GM18498 (cell line): ENCODE data around the gene CES2.
"Not testable (repeated sequence)": the region's sequence is repeated elsewhere in the genome, so short reads cannot be mapped to it uniquely, and the experiment has no call there.

Source experiments
- ATAC-seq: cut with Tn5 transposase; IDR thresholded peaks from one replicate; pipeline ENCODE4 v1.9.1; 2021; ENCODE audit warnings: mild to moderate bottlenecking, moderate library complexity; ENCODE audit not compliant: unreplicated experiment

Gene CES2

GRCh38 chr16:66935314-66936011, at the start of gene CES2:
Gene CES2, plus strand, starts transcription at chr16:66935516. Its CDS starts 120 bp downstream, at chr16:66935636.
- no peak for ATAC-seq

DNA sequence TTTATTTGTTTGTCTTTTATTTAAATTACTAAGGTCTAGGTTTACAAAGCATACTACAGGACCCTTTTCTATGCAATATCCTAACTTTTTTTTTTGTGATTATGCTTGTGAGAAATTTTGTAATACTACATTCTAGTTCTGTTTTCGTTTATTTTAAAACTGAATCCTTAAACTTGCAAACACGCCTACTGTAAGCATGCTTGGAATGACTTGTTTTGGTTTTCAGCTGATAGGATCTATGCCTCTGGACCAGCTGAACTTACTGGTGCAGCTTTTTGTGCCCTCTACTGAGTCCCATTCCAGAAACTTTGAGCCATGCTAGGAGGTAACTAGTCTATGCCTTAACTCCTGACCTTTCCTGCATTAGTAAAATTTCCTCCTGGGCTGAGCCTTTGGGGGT, 49.0 kb upstream of the CES2 start:
- ATAC-seq, result no peak

GRCh38 chr16:66886914-66887313, 48.4 kb upstream of the CES2 start:
- no peak for ATAC-seq

GRCh38 chr16:66888647-66889615, 46.4 kb upstream of the CES2 start:
- ATAC-seq, result no peak

- ATAC-seq, result no peak
Observed at GRCh38 chr16:66889622-66890021, 45.7 kb upstream of the CES2 start.

- no peak for ATAC-seq
Observed at GRCh38 chr16:66890799-66891198, 44.5 kb upstream of the CES2 start.

DNA sequence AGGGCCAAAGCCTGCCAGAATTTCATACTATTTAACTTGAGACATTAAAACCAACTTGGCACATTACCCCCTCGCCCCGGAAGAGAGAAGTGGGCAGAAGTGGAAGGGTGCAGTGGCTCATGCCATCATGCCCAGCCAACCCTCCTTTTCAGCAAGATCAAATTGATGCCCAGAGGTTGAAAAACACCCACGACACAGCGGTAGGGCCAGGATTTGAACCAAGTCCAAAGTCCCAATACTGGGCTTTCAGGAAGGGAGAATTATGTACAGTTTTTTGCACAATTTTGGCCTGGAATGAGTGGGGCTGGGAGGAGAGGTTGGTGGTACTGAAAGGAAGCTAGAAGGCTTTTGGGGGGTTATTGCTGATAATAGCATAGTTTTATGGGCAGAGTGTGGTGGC, 44.0 kb upstream of the CES2 start:
- ATAC-seq, result no peak

DNA sequence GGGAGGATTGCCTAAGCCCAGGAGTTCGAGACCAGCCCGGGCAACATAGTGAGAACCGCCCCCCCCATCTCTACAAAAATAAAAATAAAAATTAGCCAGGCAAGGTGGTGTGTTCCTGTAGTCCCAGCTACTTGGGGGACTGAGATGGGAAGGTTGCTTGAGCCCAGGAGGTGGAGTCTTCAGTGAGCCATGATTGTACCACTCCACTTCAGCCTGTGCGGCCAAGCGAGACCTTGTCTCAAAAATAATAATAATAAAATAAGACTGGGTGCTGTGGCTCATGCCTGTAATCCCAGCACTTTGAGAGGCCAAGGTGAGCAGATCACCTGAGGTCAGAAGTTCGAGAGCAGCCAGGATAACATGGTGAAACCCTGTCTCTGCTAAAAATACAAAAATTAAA, 43.5 kb upstream of the CES2 start:
- no peak for ATAC-seq

- ATAC-seq, result no peak
Observed at GRCh38 chr16:66894055-66894454, 41.3 kb upstream of the CES2 start.

DNA sequence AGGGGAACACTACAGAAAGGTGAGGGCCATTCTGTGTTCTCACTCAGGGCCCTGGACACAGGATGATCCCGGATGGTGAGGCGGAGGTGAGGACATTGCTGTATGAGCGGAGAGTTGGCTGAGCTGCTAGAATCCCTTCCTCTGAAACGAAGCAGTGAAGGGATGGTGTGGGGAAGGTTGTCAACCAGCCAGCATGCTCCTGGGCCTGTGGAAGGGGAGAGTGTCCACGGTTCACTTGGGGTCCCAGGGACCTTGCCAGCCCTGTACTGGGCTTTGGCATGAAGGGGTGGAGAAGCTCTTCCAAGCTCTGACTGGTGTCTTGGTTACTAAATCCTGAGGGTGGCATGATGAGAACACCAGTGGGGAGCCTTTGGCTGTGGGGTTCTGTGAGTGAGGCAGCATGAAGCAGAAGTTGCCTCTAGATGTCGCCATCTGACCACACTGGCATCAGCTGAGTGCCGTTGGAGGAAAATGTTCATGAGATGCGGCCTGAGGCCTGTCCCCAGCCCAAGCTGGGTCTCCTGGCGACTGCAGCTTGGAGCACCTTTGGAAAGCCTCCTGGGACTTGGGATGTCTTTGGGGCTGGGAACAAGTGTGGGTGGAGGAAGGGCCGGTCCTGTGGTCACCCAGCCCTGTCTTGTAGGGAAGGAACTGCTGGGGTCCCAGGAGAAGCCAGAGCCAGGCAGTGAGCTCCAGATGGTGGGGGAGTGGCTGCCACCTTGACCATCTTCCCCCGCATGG, 40.2 kb upstream of the CES2 start:
- ATAC-seq, result no peak

GRCh38 chr16:66895689-66895979, 39.7 kb upstream of the CES2 start:
- ATAC-seq, result no peak

DNA sequence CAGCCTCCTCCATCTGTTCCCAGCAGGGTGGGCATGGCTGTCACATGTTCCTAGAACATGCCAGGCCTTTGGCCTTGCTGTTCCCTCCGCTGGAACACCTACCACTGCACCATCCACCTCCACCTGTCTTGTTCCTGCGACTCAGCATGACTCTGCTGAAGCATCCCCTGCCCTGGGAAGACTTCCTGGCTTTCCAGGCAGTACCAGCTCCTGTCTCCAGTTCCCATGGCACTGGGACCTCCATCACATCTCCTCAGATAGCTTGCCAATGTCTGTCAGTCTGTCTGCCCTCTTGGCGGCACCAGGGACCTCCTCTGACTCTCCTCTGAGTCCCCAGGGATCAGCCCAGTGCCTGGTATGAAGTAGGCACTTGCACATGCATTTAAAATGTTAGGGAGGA, 39.3 kb upstream of the CES2 start:
- ATAC-seq, result no peak

- ATAC-seq, result not testable (repeated sequence)
Observed at GRCh38 chr16:66896682-66897081, 38.6 kb upstream of the CES2 start.

GRCh38 chr16:66898207-66898606, 37.1 kb upstream of the CES2 start:
- no peak for ATAC-seq

GRCh38 chr16:66898933-66899309, 36.4 kb upstream of the CES2 start:
- no peak for ATAC-seq

GRCh38 chr16:66899310-66899944, 35.9 kb upstream of the CES2 start:
- no peak for ATAC-seq

- no peak for ATAC-seq
Observed at GRCh38 chr16:66899945-66900710, 35.2 kb upstream of the CES2 start.

GRCh38 chr16:66900721-66901441, 34.4 kb upstream of the CES2 start:
- ATAC-seq, result no peak

DNA sequence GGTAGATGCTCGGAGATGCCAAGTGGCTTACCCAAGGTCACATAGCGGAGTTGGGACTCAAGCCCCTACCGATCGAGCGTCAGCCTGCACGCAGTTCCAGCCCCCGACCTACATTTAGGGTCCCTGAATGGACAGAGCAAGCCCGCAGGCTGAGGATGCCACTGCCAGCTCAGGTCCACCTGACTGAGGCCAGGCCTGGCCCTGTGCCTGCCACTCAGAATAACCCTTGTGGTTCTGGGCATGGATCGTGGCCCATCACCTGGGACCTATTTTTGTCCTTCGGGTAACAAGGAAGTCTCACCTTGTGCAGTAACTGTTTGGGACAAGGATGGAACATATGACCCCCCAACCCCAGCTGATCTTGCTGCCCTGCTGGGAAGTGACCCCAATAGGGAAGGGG, 33.7 kb upstream of the CES2 start:
- no peak for ATAC-seq
